A673 (cell line): ENCODE results near the gene SLC2A13.

Experiments used
- CTCF ChIP-seq: fragments of 300-800, 200-600 bp; sonication (generic); conservative IDR thresholded peaks from 2 replicates; pipeline ENCODE4 v1.5.1; 2017; ENCODE audit warnings: low read depth, mild to moderate bottlenecking, antibody characterized with exemption, low read length, moderate library complexity, mixed read lengths
- EZH2 ChIP-seq: fragments of 200-600 bp; sonication (generic); IDR thresholded peaks from 2 replicates; pipeline ENCODE4 v1.6.1; 2017; ENCODE audit warnings: borderline replicate concordance, low read depth, mild to moderate bottlenecking, mixed read lengths, antibody characterized with exemption, low read length; ENCODE audit not compliant: poor library complexity, severe bottlenecking

- TF ChIP-seq CTCF = no peak
- TF ChIP-seq EZH2 = no peak
These were observed 112.6 kb downstream of the SLC2A13 start for GRCh38 chr12:39993268-39993667.
